ENCODE measurements around the gene COL5A1. TPM values are rescaled to one million over a fixed set of nuclear protein-coding genes. Genes with fewer than 3 reads are reported as not detected.

COL5A1 gene
- total RNA-seq, 1 experiment from 2014 or later, result 9.5 TPM

GRCh38 chr9:134778841-134779411 lies 137.3 kb downstream of the COL5A1 start:
- no CpG with 5 or more reads among the region's 17 CpGs for WGBS (ENCODE audit: extremely low coverage, insufficient read length, low lambda C conversion rate)
- no peaks in the 10 kb centered on the region; the same call in 1 of the 2 replicates for H3K27me3 Mint-ChIP-seq (ENCODE audit: low read depth)
- no peaks in the 10 kb centered on the region for H3K23me2 ChIP-seq (ENCODE audit: insufficient read length, low read depth, low read length, poor library complexity, severe bottlenecking)

More at GRCh38 chr9:134778841-134779411, 137.3 kb downstream of the COL5A1 start:
- Histone ChIP-seq H2BK20ac (ENCODE audit: low read depth, low read length, poor library complexity, severe bottlenecking) (no peak overlapping the region), H4K5ac (ENCODE audit: insufficient read length, low read depth, low read length) (no peak overlapping the region), H4K91ac (ENCODE audit: insufficient read length, low read depth, low read length) (no peak overlapping the region), H4K8ac (replicated peaks; ENCODE audit: insufficient read length, low read depth, low read length) (no peak overlapping the region), H2BK12ac (ENCODE audit: insufficient read length, low read depth, low read length) (no peak overlapping the region), H3K79me1 (ENCODE audit: insufficient read depth, low read depth, low read length, poor library complexity, severe bottlenecking) (no peaks in the 10 kb centered on the region), H3K14ac (ENCODE audit: insufficient read depth, low read length) (no peak overlapping the region), H4K20me1 (ENCODE audit: control insufficient read depth, insufficient read depth, insufficient read length) (no peaks in the 10 kb centered on the region), H2BK120ac (ENCODE audit: low read depth, low read length, poor library complexity, severe bottlenecking) (no peak overlapping the region), H3K79me2 (ENCODE audit: insufficient read depth, low read length) (no peaks in the 10 kb centered on the region), H3K4me1 (ENCODE audit: insufficient read depth, low read length) (no peaks in the 10 kb centered on the region), H3K4ac (ENCODE audit: low read depth, low read length) (no peak overlapping the region), H2AFZ (ENCODE audit: low read length) (no peak overlapping the region), H3K27ac (ENCODE audit: insufficient read length, low read depth, low read length) (no peak overlapping the region), H3K18ac (ENCODE audit: insufficient read length, low read depth, low read length) (no peak overlapping the region), H2BK15ac (ENCODE audit: low read depth, low read length) (no peak overlapping the region), H2AK5ac (ENCODE audit: insufficient read length, low read length) (no peak overlapping the region), H3K23ac (ENCODE audit: insufficient read length, low read depth, low read length) (no peak overlapping the region), H3K4me2 (ENCODE audit: insufficient read depth, insufficient read length, low read length) (no peak overlapping the region), H3T11ph (ENCODE audit: low read length) (no peak overlapping the region), H3K9me3 (ENCODE audit: control insufficient read depth, low read depth, low read length) (no peaks in the 10 kb centered on the region), H3K56ac (ENCODE audit: insufficient read length, low read depth, low read length) (no peak overlapping the region), H2BK5ac (ENCODE audit: insufficient read length, low read length) (no peak overlapping the region), H3K9ac (ENCODE audit: extremely low read depth, insufficient read length, low read length) (no peak overlapping the region), H3K27me3 (ENCODE audit: insufficient read depth, low read length) (no peaks in the 10 kb centered on the region)
- no peaks in the 10 kb centered on the region for H3K9me3 Mint-ChIP-seq
- H3K4me1 Mint-ChIP-seq, result peaks cover 2 to 12% of the 10 kb centered on the region in 2 experiments; a peak in 3 of 4 replicates
- no peaks in the 10 kb centered on the region for H3K36me3 Mint-ChIP-seq (ENCODE audit: insufficient read depth in 1 of 3, low read depth in 3 of 3)
- no peak overlapping the region for H3K4me3 Mint-ChIP-seq
- TF ChIP-seq CTCF (conservative IDR thresholded peaks at IDR 0.05), result peak; percentile 91
- DNase-seq, result peak; percentile 87
- H3K27ac Mint-ChIP-seq, result no peak overlapping the region
